ENCODE measurements around the gene AVPR2. TPM values are rescaled to one million over a fixed set of nuclear protein-coding genes. Genes with fewer than 3 reads are reported as not detected.

AVPR2 gene
- total RNA-seq, 1 experiment from 2014 or later, result not detected

- ChIA-PET RAD21 (ENCODE audit: low non-redundant PET in 1 of 2, low total read pairs in 2 of 2, uncharacterized antibody in 2 of 2, unreplicated experiment in 2 of 2) (no interaction called here), POLR2A (no interaction called here)
Measured at GRCh38 chrX:153901753-153902140, 2.7 kb upstream of the AVPR2 start.

More at GRCh38 chrX:153901753-153902140, 2.7 kb upstream of the AVPR2 start:
- no peak overlapping the region for H3K9ac ChIP-seq (ENCODE audit: low read length)
- intact Hi-C loops (cut with micrococcal nuclease), result no loop called here
- peaks cover 6 to 23% of the 10 kb centered on the region in 2 experiments; a peak in 2 of 4 replicates for H3K4me1 ChIP-seq (ENCODE audit: control insufficient read depth in 1 of 2, insufficient read depth in 2 of 2, low read length in 2 of 2)
- H3K4me3 ChIP-seq (replicated peaks in 1 of 2; ENCODE audit: low read depth in 1 of 2, low read length in 2 of 2), result no peak overlapping the region
- ATAC-seq (no peak), DNase-seq (ENCODE audit: low read depth, low spot score) (no peak)
- H3K9me3 ChIP-seq (ENCODE audit: control insufficient read depth in 1 of 2, insufficient read depth in 1 of 2, low read depth in 1 of 2, low read length in 2 of 2), result no peaks in the 10 kb centered on the region
- no peaks in the 10 kb centered on the region for H3K36me3 ChIP-seq (ENCODE audit: control insufficient read depth in 1 of 2, insufficient read depth in 2 of 2, low read length in 2 of 2)
- no peaks in the 10 kb centered on the region for H3K9me2 ChIP-seq (ENCODE audit: insufficient read depth)
- no peak overlapping the region for H2AFZ ChIP-seq (ENCODE audit: low read depth, low read length, poor library complexity, severe bottlenecking)
- no peaks in the 10 kb centered on the region for H4K20me1 ChIP-seq (ENCODE audit: insufficient read depth)
- TF ChIP-seq ZFX (IDR thresholded peaks at IDR 0.05) (no peak), RAD21 (IDR thresholded peaks at IDR 0.05; ENCODE audit: low read depth) (no peak), JUND (IDR thresholded peaks at IDR 0.05) (no peak), SIN3A (IDR thresholded peaks at IDR 0.05; ENCODE audit: low read depth) (no peak), SRF (IDR thresholded peaks at IDR 0.05; ENCODE audit: low read depth) (no peak), EZH2phosphoT487 (IDR thresholded peaks at IDR 0.05; ENCODE audit: borderline replicate concordance) (no peak), ELF1 (IDR thresholded peaks at IDR 0.05; ENCODE audit: borderline replicate concordance, low read depth) (no peak), YY1 (IDR thresholded peaks at IDR 0.05; ENCODE audit: extremely low read depth, insufficient replicate concordance, low read depth, low read length) (no peak), EZH2 (IDR thresholded peaks at IDR 0.05) (no peak), CEBPB (IDR thresholded peaks at IDR 0.05; ENCODE audit: low read depth) (no peak), ZNF274 (IDR thresholded peaks at IDR 0.05; ENCODE audit: low read depth, low read length) (no peak), MAX (IDR thresholded peaks at IDR 0.05) (no peak), ZBTB33 (IDR thresholded peaks at IDR 0.05; ENCODE audit: extremely low read depth, insufficient replicate concordance, low read length) (no peak), SP1 (IDR thresholded peaks at IDR 0.05; ENCODE audit: low read depth) (no peak)
- no peaks in the 10 kb centered on the region for H3K79me2 ChIP-seq (ENCODE audit: insufficient read depth, low read length)
- no TSS peak for BruUV-seq (replicated peaks)
- CTCF ChIA-PET, result no interaction called here
- H3K27me3 ChIP-seq (ENCODE audit: insufficient read depth, low read length), result no peaks in the 10 kb centered on the region
- H3K27ac ChIP-seq (ENCODE audit: low read depth, low read length), result no peak overlapping the region
- H3K4me2 ChIP-seq (ENCODE audit: low read length), result no peak overlapping the region

Measured in HCT116 (cell line).